GM12874 (cell line): Measurements from ENCODE around the gene DNAJB13.

ENCODE experiments used
- TF ChIP-seq, protein P1 (sequence below): IDR thresholded peaks from 2 replicates; pipeline ENCODE4 v1.5.1; 2011; ENCODE audit warnings: low read depth, mild to moderate bottlenecking, control low read depth, low read length, moderate library complexity; ENCODE audit not compliant: insufficient read depth

Gene DNAJB13

GRCh38 chr11:73972620-73973449, 22.0 kb downstream of the DNAJB13 start:
- TF ChIP-seq, protein P1, sequence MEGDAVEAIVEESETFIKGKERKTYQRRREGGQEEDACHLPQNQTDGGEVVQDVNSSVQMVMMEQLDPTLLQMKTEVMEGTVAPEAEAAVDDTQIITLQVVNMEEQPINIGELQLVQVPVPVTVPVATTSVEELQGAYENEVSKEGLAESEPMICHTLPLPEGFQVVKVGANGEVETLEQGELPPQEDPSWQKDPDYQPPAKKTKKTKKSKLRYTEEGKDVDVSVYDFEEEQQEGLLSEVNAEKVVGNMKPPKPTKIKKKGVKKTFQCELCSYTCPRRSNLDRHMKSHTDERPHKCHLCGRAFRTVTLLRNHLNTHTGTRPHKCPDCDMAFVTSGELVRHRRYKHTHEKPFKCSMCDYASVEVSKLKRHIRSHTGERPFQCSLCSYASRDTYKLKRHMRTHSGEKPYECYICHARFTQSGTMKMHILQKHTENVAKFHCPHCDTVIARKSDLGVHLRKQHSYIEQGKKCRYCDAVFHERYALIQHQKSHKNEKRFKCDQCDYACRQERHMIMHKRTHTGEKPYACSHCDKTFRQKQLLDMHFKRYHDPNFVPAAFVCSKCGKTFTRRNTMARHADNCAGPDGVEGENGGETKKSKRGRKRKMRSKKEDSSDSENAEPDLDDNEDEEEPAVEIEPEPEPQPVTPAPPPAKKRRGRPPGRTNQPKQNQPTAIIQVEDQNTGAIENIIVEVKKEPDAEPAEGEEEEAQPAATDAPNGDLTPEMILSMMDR = no peak

DNA sequence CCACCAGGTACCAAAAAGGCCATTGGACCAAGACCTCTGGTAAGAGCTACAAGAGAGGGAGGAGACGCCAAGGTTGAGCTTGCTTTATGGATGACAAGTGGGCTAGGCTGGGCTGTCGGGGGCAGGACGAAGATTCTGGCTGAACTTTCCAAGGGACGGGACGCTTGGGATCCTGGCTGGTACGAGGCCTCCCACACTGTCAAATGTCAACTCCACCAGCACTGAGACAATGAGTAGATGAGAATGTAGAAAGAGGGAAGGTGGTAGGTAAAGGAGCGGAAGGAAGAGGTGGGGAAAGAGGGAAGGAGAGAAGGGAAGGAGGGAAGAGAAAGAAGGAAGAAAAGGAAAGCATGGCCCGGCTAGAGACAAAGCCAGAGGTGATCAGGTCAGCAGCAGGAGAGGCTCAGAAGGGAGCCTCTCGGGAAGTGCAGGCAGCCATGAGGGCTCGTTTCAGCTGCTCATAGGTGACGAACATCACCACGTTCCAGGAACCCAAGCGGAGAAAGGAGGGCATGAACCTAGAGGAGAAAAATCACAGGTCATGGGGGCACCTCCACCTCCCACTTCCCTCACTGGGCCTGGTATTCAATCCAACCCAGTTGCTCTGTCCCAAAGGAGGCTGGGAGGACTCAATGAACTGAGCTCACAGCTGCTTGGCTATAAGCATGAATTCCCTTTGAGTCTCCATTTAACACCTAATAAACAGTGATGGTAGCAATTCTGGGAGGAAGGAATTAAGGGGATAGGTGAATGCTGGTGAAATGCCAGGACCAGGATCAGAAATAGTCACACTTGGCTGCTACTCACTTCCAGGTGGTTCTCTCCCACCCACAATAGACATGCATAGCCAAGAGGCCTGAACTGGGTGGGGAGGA, 24.0 kb downstream of the DNAJB13 start:
- TF ChIP-seq, protein P1 = no peak

GRCh38 chr11:73975479-73975757, 24.6 kb downstream of the DNAJB13 start:
- TF ChIP-seq, protein P1 = no peak

DNA sequence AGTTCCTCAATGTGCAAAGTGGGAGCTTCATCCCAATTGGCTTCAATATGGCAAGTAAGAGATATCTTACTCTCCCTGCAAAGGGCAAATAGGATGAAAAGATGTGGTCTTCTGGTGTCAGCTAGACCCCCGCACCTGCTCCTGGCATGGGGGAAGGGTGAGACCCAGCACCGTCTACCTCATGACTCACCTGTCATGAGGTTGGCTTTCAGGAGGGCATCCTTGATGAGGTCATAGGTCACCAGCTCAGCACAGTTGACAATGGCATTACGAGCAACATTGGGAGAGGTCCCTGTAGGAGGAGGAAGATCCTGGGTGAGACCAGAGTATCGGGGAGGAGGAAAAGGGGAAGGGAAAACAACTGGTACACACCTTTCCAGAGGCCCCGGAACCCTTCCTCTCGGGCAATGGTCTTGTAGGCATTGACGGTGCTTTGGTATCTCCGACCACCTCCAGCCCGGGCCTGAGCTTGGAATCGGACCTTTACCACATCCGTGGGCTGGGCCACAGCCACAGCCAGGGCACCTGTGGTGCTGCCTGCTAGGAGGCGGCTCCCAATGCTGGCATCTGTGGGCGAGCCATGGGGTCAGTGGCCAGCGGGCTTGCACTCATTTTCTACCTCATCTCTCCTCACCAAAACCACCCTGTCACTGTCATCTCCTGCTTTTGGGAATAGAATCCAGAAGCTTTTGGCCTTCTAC, 25.8 kb downstream of the DNAJB13 start:
- TF ChIP-seq, protein P1 = no peak

- TF ChIP-seq, protein P1 = no peak
Observed at GRCh38 chr11:73977856-73978519, 27.2 kb downstream of the DNAJB13 start.

DNA sequence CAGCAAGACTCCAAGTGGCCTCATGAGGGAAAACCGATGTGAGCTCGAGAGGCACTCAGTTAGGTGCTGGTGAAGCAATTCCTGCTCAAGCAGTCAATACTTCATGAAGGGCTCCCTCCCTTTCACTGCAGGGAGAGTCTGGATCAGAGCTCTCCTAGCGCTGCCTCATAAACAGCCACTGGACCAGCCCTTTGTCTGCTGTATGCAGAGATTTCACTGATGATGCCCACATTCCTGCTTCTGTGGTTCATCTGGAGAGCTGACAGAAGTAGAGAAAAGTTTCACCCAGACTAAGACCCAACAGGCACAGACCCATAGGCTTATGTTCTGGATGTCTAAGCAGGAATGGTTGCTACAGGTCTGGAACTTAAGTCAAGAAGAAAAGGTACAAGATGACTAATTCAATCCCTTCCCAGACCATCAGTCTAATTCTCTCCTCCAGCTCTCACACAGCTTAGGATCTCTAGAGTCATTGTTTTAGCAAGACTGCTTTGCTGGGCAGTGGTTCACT, 27.8 kb downstream of the DNAJB13 start:
- TF ChIP-seq, protein P1 = no peak
